Stimulated activated memory B cell treated with anti-CD40 and anti-IgM and Interleukin-4, amounts not matched to agents 10 μg/mL and 1 μg/mL and 100 μg/mL, for 72 hours (primary cell): ENCODE data around the gene RIMBP3C.
"Not testable (repeated sequence)": the region's sequence is repeated elsewhere in the genome, so short reads cannot be mapped to it uniquely, and the experiment has no call there.

Experiments
- ATAC-seq: fragments of 150-1000 bp; cut with Tn5 transposase; 2 replicates; pipeline ENCODE4 v1.10.0; 2021
- H3K27ac Mint-ChIP-seq: one replicate; pipeline ENCODE4 v1.8.0; 2022; ENCODE audit warnings: mild to moderate bottlenecking, mixed read lengths
- H3K27me3 Mint-ChIP-seq: one replicate; pipeline ENCODE4 v1.8.0; 2022; ENCODE audit warnings: mixed read lengths
- H3K36me3 Mint-ChIP-seq: one replicate; pipeline ENCODE4 v1.8.0; 2022; ENCODE audit warnings: mixed read lengths
- H3K4me1 Mint-ChIP-seq: one replicate; pipeline ENCODE4 v1.8.0; 2022; ENCODE audit warnings: mixed read lengths
- H3K4me3 Mint-ChIP-seq: one replicate; pipeline ENCODE4 v1.8.0; 2022; ENCODE audit warnings: mild to moderate bottlenecking, moderate library complexity, mixed read lengths
- H3K9me3 Mint-ChIP-seq: one replicate; pipeline ENCODE4 v1.8.0; 2022; ENCODE audit warnings: mixed read lengths

Gene RIMBP3C

GRCh38 chr22:21582801-21583740, 31.8 kb upstream of the RIMBP3C start:
- no peak for ATAC-seq
- peak overlapping the region; percentile 27 for H3K27ac Mint-ChIP-seq
- no peaks in the 10 kb centered on the region for H3K27me3 Mint-ChIP-seq
- H3K36me3 Mint-ChIP-seq, result peaks cover 13% of the 10 kb centered on the region
- no peaks in the 10 kb centered on the region for H3K9me3 Mint-ChIP-seq
- H3K4me3 Mint-ChIP-seq, result no peak overlapping the region
- H3K4me1 Mint-ChIP-seq, result peaks cover 60% of the 10 kb centered on the region

DNA sequence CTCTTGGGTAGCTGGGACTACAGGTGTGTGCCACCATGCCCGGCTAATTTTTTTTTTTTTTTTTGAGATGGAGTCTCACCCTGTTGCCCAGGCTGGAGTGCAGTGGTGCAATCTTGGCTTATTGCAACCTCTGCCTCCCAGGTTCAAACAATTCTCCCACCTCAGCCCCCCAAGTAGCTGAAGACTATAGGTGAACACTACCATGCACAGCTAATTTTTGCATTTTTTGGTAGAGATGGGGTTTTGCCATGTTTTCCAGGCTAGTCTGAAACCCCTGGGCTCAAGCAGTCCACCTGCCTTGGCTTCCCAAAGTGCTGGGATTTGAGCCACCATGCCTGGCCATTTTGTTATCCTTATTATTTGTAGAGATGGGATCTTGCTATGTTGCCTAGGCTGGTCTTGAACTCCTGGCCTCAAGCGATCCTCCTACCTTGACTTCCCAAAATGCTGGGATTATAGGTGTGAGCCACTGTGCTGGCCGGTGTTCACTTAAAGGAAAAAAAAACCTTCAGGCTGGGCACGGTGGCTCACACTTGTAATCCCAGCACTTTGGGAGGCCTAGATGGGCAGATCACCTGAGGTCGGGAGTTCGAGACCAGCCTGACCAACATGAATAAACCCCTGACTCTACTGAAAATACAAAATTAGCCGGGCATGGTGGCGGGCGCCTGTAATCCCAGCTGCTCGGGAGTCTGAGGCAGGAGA, 29.9 kb upstream of the RIMBP3C start:
- not testable (repeated sequence) for H3K27ac Mint-ChIP-seq, H3K27me3 Mint-ChIP-seq, H3K9me3 Mint-ChIP-seq, H3K4me3 Mint-ChIP-seq, ATAC-seq
- H3K4me1 Mint-ChIP-seq, result peaks cover 68% of the 10 kb centered on the region
- H3K36me3 Mint-ChIP-seq, result peaks cover 13% of the 10 kb centered on the region

GRCh38 chr22:21580623-21581007, 29.4 kb upstream of the RIMBP3C start:
- peaks cover 70% of the 10 kb centered on the region for H3K4me1 Mint-ChIP-seq
- H3K36me3 Mint-ChIP-seq, result peaks cover 10% of the 10 kb centered on the region
- not testable (repeated sequence) for ATAC-seq, H3K27me3 Mint-ChIP-seq, H3K4me3 Mint-ChIP-seq, H3K27ac Mint-ChIP-seq, H3K9me3 Mint-ChIP-seq

GRCh38 chr22:21579474-21579851, 28.2 kb upstream of the RIMBP3C start:
- Mint-ChIP-seq H3K36me3 (peaks cover 6% of the 10 kb centered on the region), H3K27ac (no peak overlapping the region), H3K27me3 (no peaks in the 10 kb centered on the region), H3K4me3 (no peak overlapping the region), H3K4me1 (peaks cover 69% of the 10 kb centered on the region), H3K9me3 (no peaks in the 10 kb centered on the region)
- no peak for ATAC-seq

DNA sequence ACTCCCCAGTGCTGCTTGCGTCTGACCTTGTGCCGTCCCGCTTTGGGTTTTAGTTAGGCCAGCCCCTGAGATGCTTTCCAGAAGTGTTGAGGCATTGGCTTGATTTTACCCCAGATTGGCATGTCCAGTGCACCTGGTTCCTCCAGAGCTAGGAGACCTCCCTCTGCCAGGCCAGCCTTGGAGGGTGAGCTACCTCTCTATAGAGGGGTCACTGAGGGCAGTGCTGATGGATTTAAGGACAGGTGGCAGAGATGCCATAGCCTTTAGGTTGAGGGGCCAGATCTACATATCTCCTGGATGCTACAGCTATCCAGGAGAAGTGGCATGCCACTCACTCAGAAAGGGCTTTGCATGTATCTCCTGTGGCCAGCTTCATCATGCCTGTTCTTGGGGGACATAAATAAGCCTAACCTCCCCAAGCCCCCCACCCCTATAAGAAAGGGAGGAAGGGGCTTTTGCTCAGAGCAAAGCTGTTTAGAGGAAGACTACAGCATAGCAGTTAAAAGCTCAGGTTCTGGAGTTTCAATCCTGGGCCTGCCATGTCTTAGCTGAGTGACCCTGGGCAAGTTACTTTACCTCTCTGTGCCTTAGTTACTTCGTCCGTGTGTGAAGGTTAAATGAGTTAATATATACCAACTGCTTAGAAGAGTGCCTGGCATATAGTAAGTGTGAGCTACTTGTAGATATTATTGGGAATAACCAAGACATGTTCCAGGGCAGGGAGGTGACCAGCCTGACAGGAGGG, 22.7 kb upstream of the RIMBP3C start:
- no peak for ATAC-seq
- Mint-ChIP-seq H3K9me3 (no peaks in the 10 kb centered on the region), H3K4me1 (peaks cover 83% of the 10 kb centered on the region), H3K27me3 (no peaks in the 10 kb centered on the region), H3K4me3 (no peak overlapping the region), H3K36me3 (peaks cover 27% of the 10 kb centered on the region), H3K27ac (no peak overlapping the region)

- H3K27ac Mint-ChIP-seq, result no peak overlapping the region
- peaks cover 83% of the 10 kb centered on the region for H3K4me1 Mint-ChIP-seq
- H3K27me3 Mint-ChIP-seq, result no peaks in the 10 kb centered on the region
- no peak for ATAC-seq
- peaks cover 22% of the 10 kb centered on the region for H3K36me3 Mint-ChIP-seq
- H3K9me3 Mint-ChIP-seq, result no peaks in the 10 kb centered on the region
- no peak overlapping the region for H3K4me3 Mint-ChIP-seq
Measured at GRCh38 chr22:21573293-21573734, 22.1 kb upstream of the RIMBP3C start.

- peaks cover 67% of the 10 kb centered on the region for H3K4me1 Mint-ChIP-seq
- H3K9me3 Mint-ChIP-seq, result no peaks in the 10 kb centered on the region
- no peak overlapping the region for H3K4me3 Mint-ChIP-seq
- H3K36me3 Mint-ChIP-seq, result peaks cover 22% of the 10 kb centered on the region
- H3K27ac Mint-ChIP-seq, result no peak overlapping the region
- H3K27me3 Mint-ChIP-seq, result no peaks in the 10 kb centered on the region
- ATAC-seq, result no peak
Measured at GRCh38 chr22:21571679-21572078, 20.4 kb upstream of the RIMBP3C start.

DNA sequence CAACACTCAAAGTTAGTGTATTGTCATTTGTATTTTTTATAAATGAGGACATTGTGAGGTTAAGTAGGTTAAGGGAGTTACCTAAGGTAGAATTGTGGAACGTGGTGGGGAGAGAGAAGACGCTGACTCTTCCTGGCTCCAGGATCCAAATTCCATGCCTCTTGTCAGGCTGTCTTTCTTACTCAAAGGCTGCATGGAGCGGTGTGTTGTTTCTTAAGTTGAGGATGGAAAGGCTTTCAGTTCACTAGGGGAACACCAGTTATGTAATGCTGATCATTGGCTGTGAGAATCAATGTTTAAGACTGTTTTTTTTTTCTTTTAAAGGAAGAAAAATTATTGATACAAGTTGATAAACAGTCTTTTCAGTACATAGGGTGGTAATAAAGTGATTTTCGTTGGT, 19.1 kb upstream of the RIMBP3C start:
- H3K27ac Mint-ChIP-seq, result no peak overlapping the region
- H3K27me3 Mint-ChIP-seq, result no peaks in the 10 kb centered on the region
- H3K4me1 Mint-ChIP-seq, result peaks cover 56% of the 10 kb centered on the region
- no peak overlapping the region for H3K4me3 Mint-ChIP-seq
- no peak for ATAC-seq
- no peaks in the 10 kb centered on the region for H3K9me3 Mint-ChIP-seq
- H3K36me3 Mint-ChIP-seq, result peaks cover 22% of the 10 kb centered on the region

GRCh38 chr22:21569459-21570170, 18.4 kb upstream of the RIMBP3C start:
- Mint-ChIP-seq H3K36me3 (peaks cover 22% of the 10 kb centered on the region), H3K9me3 (no peaks in the 10 kb centered on the region), H3K27me3 (no peaks in the 10 kb centered on the region), H3K4me1 (peaks cover 55% of the 10 kb centered on the region), H3K27ac (peak overlapping the region; percentile 89), H3K4me3 (peak overlapping the region; percentile 91)
- ATAC-seq, result no peak

DNA sequence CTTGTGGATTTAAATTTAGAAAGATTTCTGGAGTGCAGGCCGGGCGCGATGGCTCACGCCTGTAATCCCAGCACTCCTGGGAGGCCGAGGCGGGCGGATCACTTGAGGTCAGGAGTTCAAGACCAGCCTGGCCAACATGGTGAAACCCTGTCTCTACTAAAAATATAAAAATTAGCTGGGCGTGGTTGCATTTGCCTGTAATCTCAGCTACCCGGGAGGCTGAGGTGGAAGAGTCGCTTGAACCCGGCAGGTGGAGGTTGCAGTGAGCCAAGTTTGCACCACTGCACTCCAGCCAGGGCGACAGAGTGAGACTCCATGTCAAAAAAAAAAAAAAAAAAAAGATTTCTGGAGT, 17.8 kb upstream of the RIMBP3C start:
- not testable (repeated sequence) for H3K27me3 Mint-ChIP-seq

DNA sequence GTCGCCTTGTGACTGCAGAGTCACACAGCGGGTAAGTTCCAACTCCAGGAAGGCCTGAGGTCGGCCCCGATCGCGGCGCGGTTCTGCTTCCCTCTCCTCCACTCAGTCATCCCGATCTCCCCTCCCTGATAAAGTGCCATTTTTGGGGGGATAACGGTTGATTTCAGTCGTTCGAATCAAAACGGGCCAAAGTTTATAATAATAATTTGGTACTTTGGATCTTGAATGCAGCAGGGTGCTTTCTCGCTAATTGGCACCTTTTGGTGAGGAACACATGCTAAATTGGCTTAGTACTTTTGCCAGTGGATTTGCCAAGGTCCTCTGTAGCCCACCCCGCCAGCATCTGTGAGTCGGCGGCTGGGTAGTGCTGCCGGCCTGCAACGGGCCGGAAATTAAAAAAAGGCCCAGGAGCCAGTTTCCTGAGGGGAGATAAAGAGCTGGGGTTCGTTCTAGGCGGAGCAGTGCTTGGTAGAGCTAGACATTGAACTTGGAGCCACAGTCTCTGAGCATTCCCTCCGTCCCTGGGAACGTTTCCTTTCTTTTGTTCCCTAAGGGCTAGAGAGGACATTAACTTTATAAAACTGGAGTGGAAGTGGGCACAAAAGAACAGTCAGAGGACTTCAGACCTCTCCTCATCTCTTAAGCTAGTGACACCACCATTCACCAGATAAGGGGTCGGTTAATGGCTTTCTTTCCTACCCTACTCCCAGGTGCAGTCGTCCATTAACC, 17.2 kb upstream of the RIMBP3C start:
- peaks cover 44% of the 10 kb centered on the region for H3K4me1 Mint-ChIP-seq
- H3K9me3 Mint-ChIP-seq, result no peaks in the 10 kb centered on the region
- H3K27ac Mint-ChIP-seq, result peak overlapping the region; percentile 89
- peak overlapping the region; percentile 91 for H3K4me3 Mint-ChIP-seq
- H3K27me3 Mint-ChIP-seq, result no peaks in the 10 kb centered on the region
- peaks cover 22% of the 10 kb centered on the region for H3K36me3 Mint-ChIP-seq
- ATAC-seq, result peak; percentile 32

More for the DNA sequence above, 17.8 kb upstream of the RIMBP3C start:
- peaks cover 22% of the 10 kb centered on the region for H3K36me3 Mint-ChIP-seq
- H3K4me3 Mint-ChIP-seq, result peak overlapping the region; percentile 91
- not testable (repeated sequence) for ATAC-seq, H3K9me3 Mint-ChIP-seq
- peak overlapping the region; percentile 89 for H3K27ac Mint-ChIP-seq
- peaks cover 50% of the 10 kb centered on the region for H3K4me1 Mint-ChIP-seq

DNA sequence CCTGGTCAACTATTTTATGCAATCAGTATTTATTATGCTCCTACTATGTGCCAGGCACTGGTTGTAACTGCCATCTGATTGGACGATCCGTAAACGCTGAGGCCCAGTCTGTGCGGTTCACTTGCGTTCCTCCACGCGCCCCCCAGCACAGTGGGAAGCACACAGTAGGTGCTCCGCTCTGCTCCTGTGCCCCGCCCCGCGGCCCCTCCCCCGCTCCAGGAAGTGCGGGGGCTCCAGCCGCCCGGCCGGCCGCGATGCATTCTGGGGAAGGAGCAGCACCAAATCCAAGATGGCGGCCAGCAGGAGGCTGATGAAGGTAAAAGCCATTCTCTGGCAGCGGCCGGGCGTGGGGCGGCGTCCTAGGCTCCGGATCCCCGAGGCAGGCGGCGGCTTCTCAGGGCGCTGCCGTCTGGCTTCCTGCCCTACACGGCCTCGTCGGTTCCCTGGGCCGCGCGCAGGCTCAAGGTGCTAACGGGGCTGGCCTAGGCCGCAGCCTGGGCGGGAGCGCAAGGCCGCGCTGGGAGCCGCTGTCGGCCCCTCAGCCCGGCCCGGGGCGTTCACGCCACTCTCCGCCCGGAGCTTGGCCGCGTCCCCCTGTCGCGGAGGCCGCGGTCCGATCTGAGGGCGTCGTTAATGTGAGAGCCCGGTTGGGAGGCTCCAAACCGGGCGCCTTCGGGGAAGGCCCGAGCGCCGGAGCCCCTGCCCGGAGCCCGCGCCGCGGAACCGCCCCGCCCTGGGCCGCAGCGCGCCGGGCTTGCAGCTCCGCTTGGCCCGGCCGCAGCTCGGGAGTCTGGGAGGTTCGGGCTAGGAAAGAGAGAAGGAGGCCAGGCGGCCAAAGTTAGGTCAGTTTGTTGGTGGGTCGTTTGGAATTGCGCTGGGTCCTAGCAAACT, 16.4 kb upstream of the RIMBP3C start, which contains the start of gene UBE2L3:
Gene UBE2L3, plus strand, starts transcription at position 259 of the 891 bp plus-strand sequence. Its CDS starts 31 bp downstream, at position 290.
- H3K36me3 Mint-ChIP-seq, result peaks cover 17% of the 10 kb centered on the region
- peak within 1 kb of the TSS; percentile 91 for H3K4me3 Mint-ChIP-seq
- H3K27me3 Mint-ChIP-seq, result no peaks in the 10 kb centered on the region
- peak within 1 kb of the TSS; percentile 89 for H3K27ac Mint-ChIP-seq
- no peaks in the 10 kb centered on the region for H3K9me3 Mint-ChIP-seq
- ATAC-seq, result peak; percentile 92
- H3K4me1 Mint-ChIP-seq, result peaks cover 36% of the 10 kb centered on the region

DNA sequence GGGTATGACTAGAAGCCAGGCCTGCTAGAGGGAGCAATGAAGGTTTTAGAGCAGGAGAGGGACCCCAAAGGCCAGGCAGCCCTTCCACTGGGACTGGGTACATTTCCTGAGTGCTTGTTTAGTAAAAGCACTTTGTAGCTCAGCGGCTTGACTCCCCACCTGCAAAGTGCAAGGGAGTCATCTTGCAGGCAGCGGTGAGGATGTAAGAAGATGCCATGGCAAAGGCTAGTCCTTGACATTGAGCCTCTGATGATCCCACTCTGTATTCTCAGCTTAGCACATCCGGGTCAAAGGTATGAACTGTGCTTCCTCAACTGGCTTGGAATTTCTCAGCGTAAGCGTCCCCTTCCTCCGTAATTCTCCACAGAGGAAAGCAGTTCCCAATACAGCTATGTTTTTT, 13.2 kb upstream of the RIMBP3C start:
- Mint-ChIP-seq H3K27me3 (no peaks in the 10 kb centered on the region), H3K4me3 (no peak overlapping the region), H3K36me3 (peaks cover 1% of the 10 kb centered on the region), H3K4me1 (peaks cover 12% of the 10 kb centered on the region), H3K9me3 (no peaks in the 10 kb centered on the region), H3K27ac (no peak overlapping the region)
- ATAC-seq, result no peak
